Thyroid gland (tissue), 4 donors: ENCODE measurements around the gene SLCO4A1. TPM values are rescaled to one million over a fixed set of nuclear protein-coding genes. Genes with fewer than 3 reads are reported as not detected.

Experiments used
- DNase-seq, 2 donors: peaks; one replicate each; pipeline ENCODE4 v3.0.0-alpha.2; 2019
- H3K27ac ChIP-seq, 3 donors: fragments of 200-600 bp; sonication (generic); 1 replicate in 2 of 3; 2 replicates in 1 of 3; pipeline ENCODE4 v1.5.1; 2016 to 2019; ENCODE audit warnings: mild to moderate bottlenecking in 1 of 3, moderate library complexity in 1 of 3
- H3K27me3 ChIP-seq: fragments of 200-600 bp; sonication (generic); one replicate; pipeline ENCODE4 v1.5.1; 2019
- H3K36me3 ChIP-seq, 2 donors: fragments of 200-600 bp; sonication (generic); one replicate each; pipeline ENCODE4 v1.5.1; 2016 to 2019
- H3K4me1 ChIP-seq, 2 donors: fragments of 200-600 bp; sonication (generic); one replicate each; pipeline ENCODE4 v1.5.1; 2017 to 2019
- H3K4me3 ChIP-seq, 3 donors: fragments of 200-600 bp; sonication (generic); replicated peaks in 1 of 3; 1 replicate in 2 of 3; 2 replicates in 1 of 3; pipeline ENCODE4 v1.5.1; 2016; ENCODE audit warnings: mild to moderate bottlenecking in 1 of 3
- H3K9me3 ChIP-seq: fragments of 200-600 bp; sonication (generic); one replicate; pipeline ENCODE4 v1.5.1; 2017
- POLR2A ChIP-seq, 2 donors: fragments of 450-650 bp; IDR thresholded peaks; one replicate each; pipeline ENCODE4 v1.6.1; 2017; ENCODE audit warnings: antibody characterized with exemption in 2 of 2, mild to moderate bottlenecking in 2 of 2, moderate library complexity in 1 of 2
- WGBS, 2 donors: methylation state at CpG; one replicate each; pipeline ENCODE4 v1.1.5; 2017; 5-methylcytosine and 5-hydroxymethylcytosine counted together
- intact Hi-C: fragments of 100-400 bp; cut with DNase I; formaldehyde crosslinking; loops from one replicate; pipeline ENCODE4 v1.15.1; 2023
- total RNA-seq, 4 donors: library from RNA; depleted of rRNA; stranded (reverse); fragments of >200 nt; gene quantifications; one replicate each; pipeline ENCODE4 v1.2.3, GENCODE V29; 2016
- TF ChIP-seq, protein P1 (sequence below), 6 experiments: fragments of 200-600 bp in 3 of 6; fragments of 450-650 bp in 3 of 6; sonication (generic) in 3 of 6; IDR thresholded peaks; one replicate each; pipeline ENCODE4 v1.5.1; 2016 to 2019; ENCODE audit warnings: antibody characterized with exemption in 6 of 6, mild to moderate bottlenecking in 2 of 6, inconsistent platforms in 1 of 6, moderate library complexity in 1 of 6

SLCO4A1 gene
- total RNA-seq, 4 donors from 2014 or later = 5.3 to 18.3 (median 6.7) TPM

GRCh38 chr20:62596486-62596885 is 45.8 kb upstream of the SLCO4A1 start:
- Histone ChIP-seq H3K9me3 (no peaks in the 10 kb centered on the region), H3K27ac (no peak overlapping the region), H3K36me3 (no peaks in the 10 kb centered on the region), H3K27me3 (no peaks in the 10 kb centered on the region), H3K4me3 (no peak overlapping the region), H3K4me1 (peaks cover 2 to 7% of the 10 kb centered on the region in 2 donors)
- intact Hi-C loops = no loop called here
- WGBS, 2 donors = 27 to 83% methylated on average over 1 to 9 of the region's 18 CpGs
- no peak for DNase-seq
- TF ChIP-seq, protein P1, sequence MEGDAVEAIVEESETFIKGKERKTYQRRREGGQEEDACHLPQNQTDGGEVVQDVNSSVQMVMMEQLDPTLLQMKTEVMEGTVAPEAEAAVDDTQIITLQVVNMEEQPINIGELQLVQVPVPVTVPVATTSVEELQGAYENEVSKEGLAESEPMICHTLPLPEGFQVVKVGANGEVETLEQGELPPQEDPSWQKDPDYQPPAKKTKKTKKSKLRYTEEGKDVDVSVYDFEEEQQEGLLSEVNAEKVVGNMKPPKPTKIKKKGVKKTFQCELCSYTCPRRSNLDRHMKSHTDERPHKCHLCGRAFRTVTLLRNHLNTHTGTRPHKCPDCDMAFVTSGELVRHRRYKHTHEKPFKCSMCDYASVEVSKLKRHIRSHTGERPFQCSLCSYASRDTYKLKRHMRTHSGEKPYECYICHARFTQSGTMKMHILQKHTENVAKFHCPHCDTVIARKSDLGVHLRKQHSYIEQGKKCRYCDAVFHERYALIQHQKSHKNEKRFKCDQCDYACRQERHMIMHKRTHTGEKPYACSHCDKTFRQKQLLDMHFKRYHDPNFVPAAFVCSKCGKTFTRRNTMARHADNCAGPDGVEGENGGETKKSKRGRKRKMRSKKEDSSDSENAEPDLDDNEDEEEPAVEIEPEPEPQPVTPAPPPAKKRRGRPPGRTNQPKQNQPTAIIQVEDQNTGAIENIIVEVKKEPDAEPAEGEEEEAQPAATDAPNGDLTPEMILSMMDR (IDR thresholded peaks at IDR 0.05) = no peak
- TF ChIP-seq POLR2A (IDR thresholded peaks at IDR 0.05) = no peak

GRCh38 chr20:62596921-62597320 is 45.4 kb upstream of the SLCO4A1 start:
- Histone ChIP-seq H3K4me3 (no peak overlapping the region), H3K27ac (no peak overlapping the region), H3K4me1 (peaks cover 4 to 11% of the 10 kb centered on the region in 2 donors), H3K9me3 (no peaks in the 10 kb centered on the region), H3K36me3 (no peaks in the 10 kb centered on the region), H3K27me3 (no peaks in the 10 kb centered on the region)
- no peak for DNase-seq
- intact Hi-C loops = no loop called here
- WGBS, 2 donors = 77 to 79% methylated on average over 8 to 10 of the region's 10 CpGs
- TF ChIP-seq POLR2A (IDR thresholded peaks at IDR 0.05) = no peak
- TF ChIP-seq, protein P1 (IDR thresholded peaks at IDR 0.05) = no peak

GRCh38 chr20:62597416-62598115 is 44.7 kb upstream of the SLCO4A1 start:
- intact Hi-C loops = no loop called here
- no peak overlapping the region for H3K27ac ChIP-seq
- no peaks in the 10 kb centered on the region for H3K9me3 ChIP-seq
- no peak for DNase-seq
- peaks cover 4 to 13% of the 10 kb centered on the region in 2 donors for H3K4me1 ChIP-seq
- H3K27me3 ChIP-seq = no peaks in the 10 kb centered on the region
- no peak for TF ChIP-seq POLR2A (IDR thresholded peaks at IDR 0.05)
- TF ChIP-seq, protein P1 (IDR thresholded peaks at IDR 0.05) = no peak
- no peaks in the 10 kb centered on the region for H3K36me3 ChIP-seq
- no peak overlapping the region for H3K4me3 ChIP-seq
- WGBS, 2 donors = 77 to 87% methylated on average over 6 to 13 of the region's 15 CpGs

GRCh38 chr20:62598761-62599194 is 43.5 kb upstream of the SLCO4A1 start:
- peaks cover 13 to 25% of the 10 kb centered on the region in 2 donors for H3K4me1 ChIP-seq
- intact Hi-C loops = no loop called here
- no peaks in the 10 kb centered on the region for H3K9me3 ChIP-seq
- H3K4me3 ChIP-seq = no peak overlapping the region
- TF ChIP-seq, protein P1 (IDR thresholded peaks at IDR 0.05) = no peak
- TF ChIP-seq POLR2A (IDR thresholded peaks at IDR 0.05) = no peak
- WGBS, 2 donors = 78 to 84% methylated on average over 6 to 12 of the region's 13 CpGs
- H3K36me3 ChIP-seq = no peaks in the 10 kb centered on the region
- H3K27me3 ChIP-seq = no peaks in the 10 kb centered on the region
- no peak for DNase-seq
- H3K27ac ChIP-seq = no peak overlapping the region
